HUES6 (cell line): ENCODE data around the gene POGK.

Experiments used
- H3K27ac ChIP-seq: 2 replicates; pipeline ENCODE4 v1.7.0; 2013; ENCODE audit warnings: low read depth, mild to moderate bottlenecking, low read length, inconsistent platforms
- H3K27me3 ChIP-seq: 2 replicates; pipeline ENCODE4 v1.6.1; 2013; ENCODE audit warnings: low read length; ENCODE audit not compliant: control insufficient read depth, insufficient read depth
- H3K36me3 ChIP-seq: 2 replicates; pipeline ENCODE4 v1.6.1; 2013; ENCODE audit warnings: low read length; ENCODE audit not compliant: control insufficient read depth, insufficient read depth
- H3K4me1 ChIP-seq: 2 replicates; pipeline ENCODE4 v1.6.1; 2013; ENCODE audit warnings: low read length; ENCODE audit not compliant: control insufficient read depth, insufficient read depth
- H3K4me3 ChIP-seq: 2 replicates; pipeline ENCODE4 v1.5.1; 2013; ENCODE audit warnings: low read depth, low read length
- H3K9ac ChIP-seq: one replicate; pipeline ENCODE4 v1.6.1; 2013; ENCODE audit warnings: mild to moderate bottlenecking, low read length
- H3K9me3 ChIP-seq: 2 replicates; pipeline ENCODE4 v1.6.1; 2013; ENCODE audit warnings: low read depth, low read length; ENCODE audit not compliant: control insufficient read depth, insufficient read depth

The POGK gene

DNA sequence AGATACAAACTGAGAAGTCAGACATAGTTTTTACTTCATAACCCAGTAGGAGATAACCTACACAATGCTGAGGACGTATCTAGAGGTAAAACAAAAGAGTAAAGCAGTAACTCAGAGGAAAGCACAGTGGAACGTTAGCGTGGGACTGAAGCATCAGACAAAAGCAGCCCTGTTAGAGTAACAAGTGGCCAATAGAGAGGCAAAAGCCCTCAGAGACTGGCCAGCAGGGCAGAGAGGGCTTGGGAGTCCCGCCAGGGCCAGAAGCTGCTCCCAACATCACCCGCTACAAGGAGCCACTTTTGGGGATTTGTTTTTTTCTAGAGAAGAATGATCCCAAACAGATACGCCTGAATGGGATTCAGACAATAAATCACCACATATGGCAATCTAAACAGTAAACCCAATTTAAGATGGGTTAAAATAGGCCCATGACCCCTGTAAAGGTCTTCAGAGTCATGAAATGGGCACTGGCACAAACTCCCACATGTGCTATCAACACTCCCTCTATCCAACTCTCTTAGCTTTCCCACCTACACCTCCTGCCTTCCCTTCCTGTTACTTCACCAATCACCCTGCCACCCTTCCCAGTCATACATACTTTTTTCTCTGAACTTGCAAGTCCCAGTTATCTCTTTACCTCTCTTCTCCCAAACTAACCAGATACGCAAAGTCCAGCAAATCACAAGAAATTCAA is 19.6 kb downstream of the POGK start:
- no peak overlapping the region for H3K27ac ChIP-seq
- H3K27me3 ChIP-seq, result no peaks in the 10 kb centered on the region
- H3K4me1 ChIP-seq, result peaks cover 21% of the 10 kb centered on the region
- H3K36me3 ChIP-seq, result peaks cover 89% of the 10 kb centered on the region
- no peak overlapping the region for H3K4me3 ChIP-seq
- H3K9ac ChIP-seq, result no peak overlapping the region
- no peaks in the 10 kb centered on the region for H3K9me3 ChIP-seq

DNA sequence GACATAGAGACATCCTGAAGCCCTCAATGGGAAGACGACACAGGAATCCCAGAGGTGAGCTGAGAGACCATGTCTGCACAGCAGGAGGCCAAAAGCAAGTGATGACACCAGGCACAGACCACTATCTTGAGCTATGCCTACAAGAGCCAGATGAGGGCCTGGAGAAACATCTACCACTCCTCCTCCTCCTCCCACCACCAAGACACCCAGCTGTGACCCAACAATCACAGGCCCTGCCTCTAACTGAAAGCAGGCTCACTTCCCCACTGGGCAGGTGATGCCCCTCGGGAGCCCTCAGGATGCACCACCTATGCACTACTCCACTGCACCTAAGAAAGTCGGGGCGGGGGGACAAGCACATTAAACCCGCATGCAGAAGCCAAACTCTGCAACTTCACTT is 20.3 kb downstream of the POGK start:
- H3K9me3 ChIP-seq, result no peaks in the 10 kb centered on the region
- H3K27ac ChIP-seq, result no peak overlapping the region
- H3K9ac ChIP-seq, result no peak overlapping the region
- no peak overlapping the region for H3K4me3 ChIP-seq
- H3K27me3 ChIP-seq, result no peaks in the 10 kb centered on the region
- peaks cover 21% of the 10 kb centered on the region for H3K4me1 ChIP-seq
- H3K36me3 ChIP-seq, result peaks cover 88% of the 10 kb centered on the region

DNA sequence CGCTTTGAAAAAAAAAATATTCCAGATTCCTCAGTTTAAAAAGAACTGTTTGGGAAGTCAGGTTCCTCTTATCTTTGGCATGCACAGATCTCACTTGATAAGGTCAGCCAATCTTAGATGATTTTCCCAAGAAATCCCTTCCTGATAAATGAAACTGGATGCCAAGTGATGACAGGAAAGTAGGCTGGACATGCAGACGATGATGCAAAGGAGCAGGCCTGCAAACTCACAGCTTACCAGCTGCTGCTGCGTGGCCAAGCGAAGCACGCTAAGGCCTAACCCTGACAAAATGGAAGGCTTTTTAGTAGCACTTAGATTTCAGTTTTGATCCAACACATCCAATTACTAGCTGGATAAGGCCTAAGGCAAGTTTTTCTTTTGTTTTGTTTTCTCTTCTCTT is 26.7 kb downstream of the POGK start:
- H3K4me3 ChIP-seq, result no peak overlapping the region
- H3K36me3 ChIP-seq, result peaks cover 67% of the 10 kb centered on the region
- H3K27me3 ChIP-seq, result no peaks in the 10 kb centered on the region
- H3K4me1 ChIP-seq, result peaks cover 5% of the 10 kb centered on the region; the same call in 1 of the 2 replicates
- H3K27ac ChIP-seq, result no peak overlapping the region
- no peak overlapping the region for H3K9ac ChIP-seq
- H3K9me3 ChIP-seq, result no peaks in the 10 kb centered on the region

DNA sequence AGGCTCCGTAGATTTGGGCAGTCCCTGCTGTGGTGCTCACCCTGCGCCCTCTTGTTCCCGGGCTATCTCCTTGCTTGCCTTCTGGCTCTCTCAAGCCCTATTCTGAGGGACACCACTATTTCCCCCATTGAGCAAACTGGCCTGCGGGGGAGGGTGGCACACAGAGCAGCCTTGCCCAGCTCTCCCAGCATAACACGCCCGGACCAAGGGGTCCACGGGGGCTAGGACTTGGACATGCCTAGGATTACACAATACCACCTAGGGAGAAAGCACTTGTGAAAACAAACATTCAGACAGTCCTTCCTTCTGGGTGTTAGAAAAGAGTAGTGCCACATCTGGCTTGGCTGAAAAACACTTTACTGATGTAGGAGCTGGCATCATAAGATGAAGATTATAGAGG is 29.4 kb downstream of the POGK start:
- H3K36me3 ChIP-seq, result peaks cover 45% of the 10 kb centered on the region
- H3K4me1 ChIP-seq, result no peaks in the 10 kb centered on the region

DNA sequence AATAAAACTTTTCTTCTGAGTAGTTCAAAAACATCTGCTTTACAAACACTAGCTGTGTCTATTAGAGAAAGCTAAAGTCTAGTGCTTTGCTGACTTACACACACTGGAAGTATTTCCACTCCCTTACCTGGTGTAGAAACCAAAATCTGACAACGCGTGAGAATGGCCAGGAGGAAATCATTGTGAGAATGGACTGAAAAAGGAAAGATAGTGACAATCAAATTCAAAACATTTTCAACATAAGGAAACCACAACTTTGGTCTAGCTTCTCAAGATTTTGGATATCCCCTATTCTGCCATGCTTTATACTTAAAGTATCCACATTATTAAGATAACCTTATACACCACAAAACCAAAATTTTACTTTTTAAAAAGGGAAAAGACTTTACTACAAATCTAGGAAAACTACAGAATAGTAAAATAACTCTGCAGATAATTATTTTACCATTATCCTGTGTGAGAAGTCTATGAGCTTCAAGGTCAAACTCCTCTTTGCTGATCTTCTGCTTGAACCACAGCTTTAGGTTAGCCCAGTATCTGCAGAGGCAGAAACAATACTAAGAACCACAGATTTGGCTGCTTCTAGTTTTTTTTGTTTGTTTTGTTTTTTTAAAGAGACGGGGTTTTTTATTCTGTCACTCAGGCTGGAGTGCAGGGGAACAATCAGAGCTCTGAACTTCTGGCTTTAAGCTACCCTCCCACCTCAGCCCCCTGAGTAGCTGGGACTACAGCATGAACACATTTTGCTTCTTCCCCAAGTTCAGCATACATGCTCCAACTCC is 30.2 kb downstream of the POGK start:
- Histone ChIP-seq H3K27ac (no peak overlapping the region), H3K27me3 (no peaks in the 10 kb centered on the region), H3K9me3 (no peaks in the 10 kb centered on the region), H3K4me1 (no peaks in the 10 kb centered on the region), H3K36me3 (peaks cover 38% of the 10 kb centered on the region), H3K4me3 (no peak overlapping the region), H3K9ac (no peak overlapping the region)

More for the DNA sequence above, 29.4 kb downstream of the POGK start:
- H3K9me3 ChIP-seq, result no peaks in the 10 kb centered on the region
- H3K4me3 ChIP-seq, result no peak overlapping the region
- no peak overlapping the region for H3K27ac ChIP-seq
- H3K27me3 ChIP-seq, result no peaks in the 10 kb centered on the region
- no peak overlapping the region for H3K9ac ChIP-seq

DNA sequence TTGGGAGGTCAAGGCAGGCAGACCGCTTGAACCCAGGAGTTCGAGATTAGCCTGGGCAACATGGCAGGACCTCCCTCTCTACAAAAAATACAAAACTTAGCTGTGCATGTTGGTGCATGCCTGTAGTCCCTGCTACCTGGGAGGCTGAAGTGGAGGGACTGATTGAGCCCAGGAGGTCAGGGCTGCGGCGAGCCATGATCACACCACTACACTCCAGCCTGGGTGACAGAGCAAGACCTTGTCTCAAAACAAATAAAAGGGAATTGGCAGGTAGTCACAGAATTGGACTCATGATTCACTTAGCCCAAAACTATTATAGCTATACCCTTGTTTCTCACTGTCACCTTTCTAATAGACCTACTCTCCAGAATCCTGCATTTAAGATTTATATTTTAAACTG is 31.3 kb downstream of the POGK start:
- Histone ChIP-seq H3K4me3 (no peak overlapping the region), H3K27me3 (no peaks in the 10 kb centered on the region), H3K36me3 (peaks cover 34% of the 10 kb centered on the region), H3K27ac (no peak overlapping the region), H3K9me3 (no peaks in the 10 kb centered on the region), H3K4me1 (peaks cover 4% of the 10 kb centered on the region; the same call in 1 of the 2 replicates), H3K9ac (no peak overlapping the region)

DNA sequence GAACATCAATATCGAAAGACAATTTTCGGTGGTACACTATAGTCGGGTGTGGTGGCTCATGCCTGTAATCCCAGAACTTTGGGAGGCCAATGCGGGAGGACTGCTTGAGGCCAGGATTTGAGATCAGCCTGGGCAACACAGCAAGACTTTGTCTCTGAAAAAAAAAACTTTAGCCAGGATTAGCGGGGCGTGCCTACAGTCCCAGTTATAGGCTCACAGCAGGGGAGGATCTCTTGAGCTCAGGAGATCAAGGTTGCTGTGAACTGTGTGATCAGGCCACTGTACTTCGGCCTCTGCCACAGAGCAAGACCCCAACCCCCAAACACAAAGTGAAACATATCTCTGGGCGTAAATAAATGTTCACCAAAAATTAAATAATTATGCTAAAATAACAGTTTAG is 35.2 kb downstream of the POGK start:
- Histone ChIP-seq H3K36me3 (peaks cover 3% of the 10 kb centered on the region; the same call in 1 of the 2 replicates), H3K9ac (no peak overlapping the region), H3K4me1 (peaks cover 4% of the 10 kb centered on the region; the same call in 1 of the 2 replicates), H3K4me3 (peak overlapping the region; percentile 80), H3K27ac (no peak overlapping the region), H3K27me3 (no peaks in the 10 kb centered on the region), H3K9me3 (no peaks in the 10 kb centered on the region)

DNA sequence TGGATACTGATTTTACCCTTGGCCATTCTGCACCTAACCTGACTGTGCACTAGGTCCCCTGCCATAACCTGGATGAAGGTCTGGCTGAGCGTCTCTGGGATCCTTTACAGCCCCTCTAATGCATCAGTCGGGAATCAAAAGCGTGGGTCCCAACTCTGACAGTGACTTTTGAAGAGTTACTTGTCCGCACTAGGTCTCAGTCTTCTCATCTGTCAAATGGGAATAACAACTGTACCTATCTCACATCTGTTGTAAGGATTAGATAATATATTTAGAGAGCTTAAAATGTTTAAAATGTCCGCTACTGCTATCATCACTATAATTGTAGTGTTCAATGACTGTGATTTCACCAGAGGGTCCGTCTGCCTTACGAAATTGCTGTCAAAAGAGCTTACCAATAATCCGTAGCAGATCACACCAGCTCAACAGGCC is 36.0 kb downstream of the POGK start:
- peaks cover 3% of the 10 kb centered on the region; the same call in 1 of the 2 replicates for H3K36me3 ChIP-seq
- H3K9me3 ChIP-seq, result no peaks in the 10 kb centered on the region
- H3K4me1 ChIP-seq, result peaks cover 4% of the 10 kb centered on the region; the same call in 1 of the 2 replicates
- H3K4me3 ChIP-seq, result peak overlapping the region; percentile 80
- peak overlapping the region; percentile 79; the same call in 1 of the 2 replicates for H3K27ac ChIP-seq
- no peaks in the 10 kb centered on the region for H3K27me3 ChIP-seq
- H3K9ac ChIP-seq, result peak overlapping the region; percentile 89

DNA sequence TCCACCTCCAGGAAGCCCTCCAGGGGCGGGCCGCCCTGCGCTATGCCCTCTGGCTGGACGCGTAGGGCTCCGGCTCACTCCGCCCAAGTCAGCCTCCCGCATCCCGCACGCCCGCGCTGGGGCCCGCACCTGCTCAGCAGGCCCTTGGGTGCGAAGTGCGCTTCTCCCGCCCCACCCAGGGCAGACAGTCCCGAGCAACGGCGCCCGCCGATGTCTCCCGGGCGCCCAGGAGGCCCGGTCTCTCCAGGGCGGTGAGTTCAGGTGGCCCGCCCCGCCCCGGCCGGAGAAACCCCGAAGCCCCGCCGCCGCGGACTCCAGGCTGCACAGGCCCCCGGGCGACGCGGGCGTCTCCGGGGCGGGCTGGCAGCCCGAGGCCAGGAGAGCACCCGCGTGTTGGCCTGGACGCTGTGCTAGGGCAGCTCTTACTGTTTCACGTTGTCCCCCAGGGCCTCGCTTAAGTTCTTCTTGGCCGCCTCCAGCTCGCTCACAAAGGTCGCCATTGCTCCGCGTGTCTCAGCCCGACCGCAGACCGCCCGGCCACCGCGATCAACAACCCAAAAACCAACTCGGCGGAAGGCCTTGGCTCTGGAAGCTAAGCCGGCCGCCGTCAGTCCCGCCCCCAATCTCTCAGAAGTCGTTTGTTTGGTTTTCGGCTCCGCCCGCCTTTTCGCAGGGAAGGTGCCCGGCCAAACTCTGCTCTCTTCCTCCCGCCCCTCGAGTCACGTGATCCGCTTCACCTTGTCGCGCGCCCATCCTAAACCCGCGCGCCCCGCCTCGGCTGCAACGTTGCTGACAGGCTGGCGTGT is 36.7 kb downstream of the POGK start, which contains the start of gene TADA1:
Gene TADA1, minus strand, starts transcription at position 531 of the 806 bp plus-strand sequence. Its CDS starts 31 bp downstream, at position 500.
- H3K27me3 ChIP-seq, result no peaks in the 10 kb centered on the region
- H3K27ac ChIP-seq, result peak within 1 kb of the TSS; percentile 79
- peak within 1 kb of the TSS; percentile 80 for H3K4me3 ChIP-seq
- H3K9me3 ChIP-seq, result no peaks in the 10 kb centered on the region
- peaks cover 3% of the 10 kb centered on the region; the same call in 1 of the 2 replicates for H3K36me3 ChIP-seq
- H3K4me1 ChIP-seq, result peaks cover 4% of the 10 kb centered on the region; the same call in 1 of the 2 replicates
- peak within 1 kb of the TSS; percentile 89 for H3K9ac ChIP-seq

DNA sequence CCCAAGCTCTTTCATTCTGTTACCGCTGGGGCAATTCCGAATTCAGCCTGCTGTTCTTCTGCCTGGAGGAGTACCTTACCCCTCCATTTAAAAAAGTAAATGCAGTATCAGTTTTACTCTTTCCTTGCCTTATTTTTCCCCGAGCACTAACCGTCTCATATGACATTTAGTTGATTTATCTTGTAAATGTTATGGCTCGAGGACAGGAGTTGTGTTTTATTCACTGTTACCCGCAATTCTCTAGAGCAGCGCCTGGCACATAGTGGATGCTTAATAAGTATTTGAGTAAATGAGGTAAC is 37.2 kb downstream of the POGK start:
- Histone ChIP-seq H3K4me1 (peaks cover 4% of the 10 kb centered on the region; the same call in 1 of the 2 replicates), H3K9me3 (no peaks in the 10 kb centered on the region), H3K4me3 (peak overlapping the region; percentile 80), H3K27me3 (no peaks in the 10 kb centered on the region), H3K27ac (no peak overlapping the region), H3K9ac (no peak overlapping the region), H3K36me3 (peaks cover 3% of the 10 kb centered on the region; the same call in 1 of the 2 replicates)
